ENCODE measurements around the gene MTMR1. TPM values are rescaled to one million over a fixed set of nuclear protein-coding genes. Genes with fewer than 3 reads are reported as not detected.

The MTMR1 gene
- total RNA-seq, 1 experiment from 2014 or later: 36.1 TPM

DNA sequence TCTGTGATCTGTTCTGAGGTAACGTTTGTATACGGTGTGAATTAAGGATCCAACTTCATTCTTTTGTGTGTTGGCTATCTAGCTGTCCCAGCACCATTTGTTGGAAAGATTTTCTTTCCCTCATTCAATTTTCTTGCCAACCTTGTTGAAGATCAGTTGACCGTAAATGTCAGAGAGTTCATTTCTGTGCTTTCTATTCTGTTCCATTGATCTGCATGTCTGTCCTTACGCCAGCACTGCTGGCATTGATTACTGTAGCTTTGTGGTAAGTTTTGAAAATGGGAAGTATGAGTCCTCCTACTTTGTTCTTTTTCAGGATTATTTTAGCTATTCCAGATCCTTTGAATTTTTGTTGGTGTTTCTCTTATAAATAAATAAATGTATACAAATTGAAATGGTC, 60.8 kb downstream of the MTMR1 start:
- H3K27ac ChIP-seq (ENCODE audit: low read length): no peak overlapping the region
- no peak overlapping the region for H3K4me3 ChIP-seq (ENCODE audit: low read depth in 2 of 2, low read length in 2 of 2)
- ChIA-PET POLR2A (no interaction called here), CTCF (no interaction called here)
- no peaks in the 10 kb centered on the region; the same call in 1 of the 2 replicates for H3K36me3 ChIP-seq (ENCODE audit: control insufficient read depth, insufficient read depth, low read length)
- no peaks in the 10 kb centered on the region for H3K9me3 ChIP-seq (ENCODE audit: control insufficient read depth, insufficient read depth, low read depth, low read length)
- ATAC-seq (no peak), DNase-seq (ENCODE audit: low read depth, low spot score) (no peak)
- intact Hi-C loops (cut with micrococcal nuclease; ENCODE audit: unreplicated experiment) (no loop called here), in situ Hi-C loops (cut with HindIII; ENCODE audit: low pct_unique_long_range_greater_than_20kb, low sequenced_read_pairs) (no loop called here)
- TF ChIP-seq SIN3A (IDR thresholded peaks at IDR 0.05; ENCODE audit: borderline replicate concordance, insufficient read depth, low read depth, low read length): no peak
- no peaks in the 10 kb centered on the region for H3K27me3 ChIP-seq (ENCODE audit: control insufficient read depth, insufficient read depth, low read length)
- no peaks in the 10 kb centered on the region for H3K4me1 ChIP-seq (ENCODE audit: control insufficient read depth, insufficient read depth, low read length)
- no TSS peak for BruUV-seq (replicated peaks)

DNA sequence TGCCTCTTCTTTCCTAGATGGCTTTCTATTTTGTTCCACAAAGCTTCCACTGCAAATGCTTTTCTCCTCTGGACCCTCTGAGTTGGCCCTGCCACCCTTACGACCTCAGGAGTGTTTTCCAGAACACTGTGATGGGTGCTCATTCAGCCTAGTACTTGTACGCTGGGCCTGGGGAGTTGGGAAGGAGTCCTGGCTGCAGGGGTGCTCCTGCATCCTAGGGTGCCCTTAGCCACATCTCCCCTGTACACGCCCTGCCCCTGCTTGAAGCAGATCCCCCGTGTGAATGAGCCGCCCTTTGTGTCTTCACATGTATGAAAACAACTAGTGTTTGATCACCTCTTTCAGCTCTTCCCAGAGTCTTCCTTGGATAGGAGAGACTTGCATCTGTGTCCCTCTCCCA, 64.2 kb downstream of the MTMR1 start:
- intact Hi-C loops (cut with micrococcal nuclease; ENCODE audit: unreplicated experiment): no loop called here
- TF ChIP-seq, protein P1, sequence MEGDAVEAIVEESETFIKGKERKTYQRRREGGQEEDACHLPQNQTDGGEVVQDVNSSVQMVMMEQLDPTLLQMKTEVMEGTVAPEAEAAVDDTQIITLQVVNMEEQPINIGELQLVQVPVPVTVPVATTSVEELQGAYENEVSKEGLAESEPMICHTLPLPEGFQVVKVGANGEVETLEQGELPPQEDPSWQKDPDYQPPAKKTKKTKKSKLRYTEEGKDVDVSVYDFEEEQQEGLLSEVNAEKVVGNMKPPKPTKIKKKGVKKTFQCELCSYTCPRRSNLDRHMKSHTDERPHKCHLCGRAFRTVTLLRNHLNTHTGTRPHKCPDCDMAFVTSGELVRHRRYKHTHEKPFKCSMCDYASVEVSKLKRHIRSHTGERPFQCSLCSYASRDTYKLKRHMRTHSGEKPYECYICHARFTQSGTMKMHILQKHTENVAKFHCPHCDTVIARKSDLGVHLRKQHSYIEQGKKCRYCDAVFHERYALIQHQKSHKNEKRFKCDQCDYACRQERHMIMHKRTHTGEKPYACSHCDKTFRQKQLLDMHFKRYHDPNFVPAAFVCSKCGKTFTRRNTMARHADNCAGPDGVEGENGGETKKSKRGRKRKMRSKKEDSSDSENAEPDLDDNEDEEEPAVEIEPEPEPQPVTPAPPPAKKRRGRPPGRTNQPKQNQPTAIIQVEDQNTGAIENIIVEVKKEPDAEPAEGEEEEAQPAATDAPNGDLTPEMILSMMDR (IDR thresholded peaks at IDR 0.05): no peak
- TF ChIP-seq SIN3A (IDR thresholded peaks at IDR 0.05; ENCODE audit: borderline replicate concordance, insufficient read depth, low read depth, low read length) (no peak), POLR2AphosphoS5 (IDR thresholded peaks at IDR 0.05; ENCODE audit: low read depth, low read length) (no peak), TCF7L2 (IDR thresholded peaks at IDR 0.05; ENCODE audit: low read depth, low read length) (no peak)
- TF ChIP-seq, protein P2, sequence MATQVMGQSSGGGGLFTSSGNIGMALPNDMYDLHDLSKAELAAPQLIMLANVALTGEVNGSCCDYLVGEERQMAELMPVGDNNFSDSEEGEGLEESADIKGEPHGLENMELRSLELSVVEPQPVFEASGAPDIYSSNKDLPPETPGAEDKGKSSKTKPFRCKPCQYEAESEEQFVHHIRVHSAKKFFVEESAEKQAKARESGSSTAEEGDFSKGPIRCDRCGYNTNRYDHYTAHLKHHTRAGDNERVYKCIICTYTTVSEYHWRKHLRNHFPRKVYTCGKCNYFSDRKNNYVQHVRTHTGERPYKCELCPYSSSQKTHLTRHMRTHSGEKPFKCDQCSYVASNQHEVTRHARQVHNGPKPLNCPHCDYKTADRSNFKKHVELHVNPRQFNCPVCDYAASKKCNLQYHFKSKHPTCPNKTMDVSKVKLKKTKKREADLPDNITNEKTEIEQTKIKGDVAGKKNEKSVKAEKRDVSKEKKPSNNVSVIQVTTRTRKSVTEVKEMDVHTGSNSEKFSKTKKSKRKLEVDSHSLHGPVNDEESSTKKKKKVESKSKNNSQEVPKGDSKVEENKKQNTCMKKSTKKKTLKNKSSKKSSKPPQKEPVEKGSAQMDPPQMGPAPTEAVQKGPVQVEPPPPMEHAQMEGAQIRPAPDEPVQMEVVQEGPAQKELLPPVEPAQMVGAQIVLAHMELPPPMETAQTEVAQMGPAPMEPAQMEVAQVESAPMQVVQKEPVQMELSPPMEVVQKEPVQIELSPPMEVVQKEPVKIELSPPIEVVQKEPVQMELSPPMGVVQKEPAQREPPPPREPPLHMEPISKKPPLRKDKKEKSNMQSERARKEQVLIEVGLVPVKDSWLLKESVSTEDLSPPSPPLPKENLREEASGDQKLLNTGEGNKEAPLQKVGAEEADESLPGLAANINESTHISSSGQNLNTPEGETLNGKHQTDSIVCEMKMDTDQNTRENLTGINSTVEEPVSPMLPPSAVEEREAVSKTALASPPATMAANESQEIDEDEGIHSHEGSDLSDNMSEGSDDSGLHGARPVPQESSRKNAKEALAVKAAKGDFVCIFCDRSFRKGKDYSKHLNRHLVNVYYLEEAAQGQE (IDR thresholded peaks at IDR 0.05; ENCODE audit: insufficient read depth in 1 of 2, low read depth in 2 of 2, low read length in 1 of 2): no peak
- DNase-seq (ENCODE audit: low read depth, low spot score): no peak
- Histone ChIP-seq H3K36me3 (ENCODE audit: control insufficient read depth, insufficient read depth, low read length) (no peaks in the 10 kb centered on the region; the same call in 1 of the 2 replicates), H3K27me3 (ENCODE audit: control insufficient read depth, insufficient read depth, low read length) (no peaks in the 10 kb centered on the region), H3K27ac (ENCODE audit: low read length) (no peak overlapping the region), H3K9me3 (ENCODE audit: control insufficient read depth, insufficient read depth, low read depth, low read length) (no peaks in the 10 kb centered on the region), H3K4me1 (ENCODE audit: control insufficient read depth, insufficient read depth, low read length) (no peaks in the 10 kb centered on the region), H3K4me3 (ENCODE audit: low read depth in 2 of 2, low read length in 2 of 2) (no peak overlapping the region)
- BruUV-seq (replicated peaks): no TSS peak
- in situ Hi-C loops (cut with HindIII; ENCODE audit: low pct_unique_long_range_greater_than_20kb, low sequenced_read_pairs): no loop called here
- no peak for ATAC-seq
- ChIA-PET POLR2A (no interaction called here), CTCF (no interaction called here)

DNA sequence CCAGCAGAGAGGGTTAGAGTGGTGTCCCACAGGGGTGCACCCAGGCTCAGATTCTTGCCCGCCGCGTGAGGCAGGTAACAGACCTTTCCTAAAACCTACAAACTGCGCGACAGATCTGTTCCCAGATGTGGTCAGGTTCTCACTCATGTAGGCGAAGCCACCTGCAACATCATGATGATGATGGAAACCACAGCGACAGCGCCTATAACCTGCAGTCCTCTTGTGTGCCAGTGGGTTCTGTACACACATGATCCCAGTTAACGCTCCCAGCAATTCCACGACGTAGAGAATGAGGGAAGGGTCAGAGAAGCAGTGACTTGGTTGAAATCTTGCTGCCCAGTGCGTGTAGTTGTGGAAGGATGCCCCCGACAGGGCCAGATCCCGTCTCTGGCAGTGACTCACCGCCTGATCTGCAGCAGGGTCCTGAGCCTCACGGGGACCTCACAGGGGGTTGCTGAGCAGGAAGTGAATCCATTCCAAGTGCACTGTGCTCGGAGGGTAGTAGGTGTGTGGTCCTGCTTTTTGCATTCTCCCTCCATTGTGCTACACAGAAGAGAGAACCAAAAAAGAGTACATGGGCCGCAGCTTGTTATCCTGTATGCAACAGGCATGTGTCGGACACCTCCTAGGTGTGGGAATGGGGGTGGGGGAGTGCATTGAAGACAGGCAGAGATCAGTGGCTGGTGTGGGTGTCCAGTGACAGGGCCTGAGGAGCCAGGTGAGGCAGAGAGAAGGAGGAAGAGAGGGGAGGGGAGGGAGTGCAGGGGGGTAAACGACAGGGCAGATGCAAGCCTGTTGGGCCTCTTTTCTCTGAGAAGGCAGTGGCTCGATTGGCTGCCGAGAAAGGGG, 66.6 kb downstream of the MTMR1 start:
- Histone ChIP-seq H3K9me3 (ENCODE audit: control insufficient read depth, insufficient read depth, low read depth, low read length) (no peaks in the 10 kb centered on the region), H3K4me1 (ENCODE audit: control insufficient read depth, insufficient read depth, low read length) (no peaks in the 10 kb centered on the region), H3K27ac (ENCODE audit: low read length) (no peak overlapping the region), H3K36me3 (ENCODE audit: control insufficient read depth, insufficient read depth, low read length) (no peaks in the 10 kb centered on the region; the same call in 1 of the 2 replicates), H3K27me3 (ENCODE audit: control insufficient read depth, insufficient read depth, low read length) (no peaks in the 10 kb centered on the region), H3K4me3 (ENCODE audit: low read depth in 2 of 2, low read length in 2 of 2) (no peak overlapping the region)
- in situ Hi-C loops (cut with HindIII; ENCODE audit: low pct_unique_long_range_greater_than_20kb, low sequenced_read_pairs) (no loop called here), intact Hi-C loops (cut with micrococcal nuclease; ENCODE audit: unreplicated experiment) (no loop called here)
- ChIA-PET CTCF (interaction anchor here (0.6 kb wide), 1 partner anchor 323 kb away, joined by 4 read pairs; no protein-coding TSS in a partner anchor), POLR2A (no interaction called here)
- TF ChIP-seq SIN3A (IDR thresholded peaks at IDR 0.05; ENCODE audit: borderline replicate concordance, insufficient read depth, low read depth, low read length) (no peak), TCF7L2 (IDR thresholded peaks at IDR 0.05; ENCODE audit: low read depth, low read length) (no peak), POLR2AphosphoS5 (IDR thresholded peaks at IDR 0.05; ENCODE audit: low read depth, low read length) (no peak)
- TF ChIP-seq, protein P1 (IDR thresholded peaks at IDR 0.05): no peak
- TF ChIP-seq, protein P2 (IDR thresholded peaks at IDR 0.05; ENCODE audit: insufficient read depth in 1 of 2, low read depth in 2 of 2, low read length in 1 of 2): no peak
- ATAC-seq (no peak), DNase-seq (ENCODE audit: low read depth, low spot score) (no peak)
- BruUV-seq (replicated peaks): no TSS peak
